Transverse colon (tissue), 4 donors: Measurements from ENCODE around the gene TJP1.

Experiments
- CTCF ChIP-seq, 5 experiments: fragments of 200-600 bp in 3 of 5; fragments of 450-650 bp in 2 of 5; sonication (generic) in 3 of 5; IDR thresholded peaks; 1 replicate in 2 of 5; 2 replicates in 3 of 5; pipeline ENCODE4 v1.5.1; 2016 to 2017; ENCODE audit warnings: antibody characterized with exemption in 5 of 5, inconsistent platforms in 3 of 5, mild to moderate bottlenecking in 2 of 5, moderate library complexity in 1 of 5
- EP300 ChIP-seq: sonication (generic); formaldehyde crosslinking; IDR thresholded peaks from one replicate; pipeline ENCODE4 v1.6.1; 2017; ENCODE audit warnings: antibody characterized with exemption, low read depth
- POLR2A ChIP-seq: fragments of 450-650 bp; IDR thresholded peaks from one replicate; pipeline ENCODE4 v1.6.1; 2016; ENCODE audit warnings: antibody characterized with exemption, mild to moderate bottlenecking, moderate library complexity
- POLR2AphosphoS5 ChIP-seq, 3 donors: sonication (generic); formaldehyde crosslinking; IDR thresholded peaks; one replicate each; pipeline ENCODE4 v1.6.1; 2016; ENCODE audit warnings: antibody characterized with exemption in 3 of 3

- TF ChIP-seq CTCF (IDR thresholded peaks at IDR 0.05) (no peak), POLR2A (no peak), EP300 (no peak), POLR2AphosphoS5 (IDR thresholded peaks at IDR 0.05) (peak in 1 of 3 donors; percentile 25)
These were observed 37.1 kb downstream of the TJP1 start for GRCh38 chr15:29785136-29785535.
